C4-2B (cell line): ENCODE data around the gene MAGI2.

Experiments
- H3K27ac ChIP-seq: fragments of 450-650 bp; 2 replicates; pipeline ENCODE4 v1.5.1; 2017
- CTCF ChIP-seq: fragments of 450-650 bp; conservative IDR thresholded peaks from 2 replicates; pipeline ENCODE4 v1.5.1; 2017; ENCODE audit warnings: mild to moderate bottlenecking
- ZFX ChIP-seq: fragments of 450-650 bp; IDR thresholded peaks from 2 replicates; pipeline ENCODE4 v1.6.1; 2017

The MAGI2 gene

GRCh38 chr7:79405368-79405767, 48.1 kb downstream of the MAGI2 start:
- no peak overlapping the region for H3K27ac ChIP-seq
- TF ChIP-seq ZFX (no peak), CTCF (no peak)

- TF ChIP-seq ZFX (no peak), CTCF (no peak)
- H3K27ac ChIP-seq, result no peak overlapping the region
These were observed 49.6 kb downstream of the MAGI2 start for GRCh38 chr7:79403879-79404278.

GRCh38 chr7:79403451-79403850, 50.0 kb downstream of the MAGI2 start:
- TF ChIP-seq ZFX (no peak), CTCF (no peak)
- H3K27ac ChIP-seq, result no peak overlapping the region

GRCh38 chr7:79401254-79401653, 52.2 kb downstream of the MAGI2 start:
- no peak for TF ChIP-seq CTCF
- no peak for TF ChIP-seq ZFX
- H3K27ac ChIP-seq, result no peak overlapping the region

- H3K27ac ChIP-seq, result no peak overlapping the region
- no peak for TF ChIP-seq ZFX
- no peak for TF ChIP-seq CTCF
These were observed 53.2 kb downstream of the MAGI2 start for GRCh38 chr7:79400222-79400621.

- no peak overlapping the region for H3K27ac ChIP-seq
- TF ChIP-seq ZFX, result no peak
- TF ChIP-seq CTCF, result no peak
These were observed 55.2 kb downstream of the MAGI2 start for GRCh38 chr7:79398138-79398749.

- TF ChIP-seq ZFX, result no peak
- TF ChIP-seq CTCF, result no peak
- no peak overlapping the region for H3K27ac ChIP-seq
These were observed 66.6 kb downstream of the MAGI2 start for GRCh38 chr7:79386688-79387422.
